GM23338 (cell line): ENCODE data around the gene COLEC12. TPM values are rescaled to one million over a fixed set of nuclear protein-coding genes. Genes with fewer than 3 reads are reported as not detected.

Source experiments
- ATAC-seq: fragments of 200-7000 bp; cut with Tn5 transposase; 3 replicates; pipeline ENCODE4 v1.9.1; 2020
- DNase-seq: peaks from one replicate; pipeline ENCODE4 v3.0.0-alpha.2; 2015; ENCODE audit warnings: low spot score
- H2AFZ ChIP-seq: fragments of 200-600 bp; sonication (generic); 2 replicates; pipeline ENCODE4 v1.8.0; 2016; ENCODE audit warnings: antibody characterized with exemption, mild to moderate bottlenecking, moderate library complexity
- H3F3A ChIP-seq: fragments of 200-600 bp; sonication (generic); replicated peaks from 2 replicates; pipeline ENCODE4 v1.8.0; 2017; ENCODE audit warnings: antibody characterized with exemption, mixed run types, low read depth
- H3K27ac ChIP-seq: fragments of 200-600 bp; sonication (generic); 2 replicates; pipeline ENCODE4 v1.6.1; 2016; ENCODE audit warnings: low read depth
- H3K27me3 ChIP-seq: fragments of 200-600 bp; sonication (generic); 2 replicates; pipeline ENCODE4 v1.8.0; 2016; ENCODE audit warnings: mild to moderate bottlenecking, mixed run types, moderate library complexity; ENCODE audit not compliant: insufficient read depth
- H3K36me3 ChIP-seq: fragments of 200-600 bp; sonication (generic); 2 replicates; pipeline ENCODE4 v1.8.0; 2016; ENCODE audit warnings: mild to moderate bottlenecking; ENCODE audit not compliant: insufficient read depth
- H3K4me1 ChIP-seq: fragments of 200-600 bp; sonication (generic); 2 replicates; pipeline ENCODE4 v1.8.0; 2016; ENCODE audit warnings: mild to moderate bottlenecking, moderate library complexity; ENCODE audit not compliant: insufficient read depth
- H3K4me2 ChIP-seq: fragments of 200-600 bp; sonication (generic); 2 replicates; pipeline ENCODE4 v1.7.1; 2017; ENCODE audit warnings: mixed run types
- H3K4me3 ChIP-seq: fragments of 200-600 bp; sonication (generic); 2 replicates; pipeline ENCODE4 v1.6.1; 2016; ENCODE audit warnings: mixed run types
- H3K79me2 ChIP-seq: fragments of 200-600 bp; sonication (generic); replicated peaks from 2 replicates; pipeline ENCODE4 v1.8.0; 2017; ENCODE audit warnings: mild to moderate bottlenecking; ENCODE audit not compliant: insufficient read depth
- H3K9me2 ChIP-seq: fragments of 200-600 bp; sonication (generic); 2 replicates; pipeline ENCODE4 v1.8.0; 2017; ENCODE audit not compliant: insufficient read depth
- H4K20me1 ChIP-seq: fragments of 200-600 bp; sonication (generic); replicated peaks from 2 replicates; pipeline ENCODE4 v1.8.0; 2017; ENCODE audit warnings: mild to moderate bottlenecking; ENCODE audit not compliant: insufficient read depth
- H3K27ac Mint-ChIP-seq: 2 replicates; pipeline ENCODE4 v1.8.0; 2020; ENCODE audit warnings: inconsistent platforms, mild to moderate bottlenecking, moderate library complexity, mixed read lengths
- H3K27me3 Mint-ChIP-seq: 3 replicates; pipeline ENCODE4 v1.8.0; 2022; ENCODE audit warnings: low read depth, mild to moderate bottlenecking, moderate library complexity, mixed read lengths, inconsistent platforms; ENCODE audit not compliant: insufficient read depth, poor library complexity
- H3K36me3 Mint-ChIP-seq: 3 replicates; pipeline ENCODE4 v1.8.0; 2021; ENCODE audit warnings: low read depth, mild to moderate bottlenecking, inconsistent platforms, moderate library complexity, mixed read lengths
- H3K4me1 Mint-ChIP-seq: 3 replicates; pipeline ENCODE4 v1.8.0; 2020; ENCODE audit warnings: mild to moderate bottlenecking, inconsistent platforms, mixed read lengths
- H3K4me3 Mint-ChIP-seq: 3 replicates; pipeline ENCODE4 v1.8.0; 2021; ENCODE audit warnings: moderate library complexity, mild to moderate bottlenecking, inconsistent platforms, mixed read lengths
- H3K9me3 Mint-ChIP-seq: 3 replicates; pipeline ENCODE4 v1.8.0; 2020; ENCODE audit warnings: moderate library complexity, mild to moderate bottlenecking, inconsistent platforms, mixed read lengths
- CREB1 ChIP-seq: fragments of 250-450 bp; sonication (Bioruptor Pico); IDR thresholded peaks from 2 replicates; pipeline ENCODE4 v1.5.0; 2020; ENCODE audit warnings: low read depth, mild to moderate bottlenecking, moderate library complexity
- EZH2 ChIP-seq: fragments of 200-600 bp; sonication (generic); IDR thresholded peaks from one replicate; pipeline ENCODE4 v1.8.0; 2017; ENCODE audit warnings: antibody characterized with exemption, mild to moderate bottlenecking, low read depth; ENCODE audit not compliant: unreplicated experiment
- EZH2phosphoT487 ChIP-seq: fragments of 200-600 bp; sonication (generic); IDR thresholded peaks from one replicate; pipeline ENCODE4 v1.8.1; 2018; ENCODE audit warnings: antibody characterized with exemption; ENCODE audit not compliant: unreplicated experiment
- JUNB ChIP-seq: IDR thresholded peaks from one replicate; pipeline ENCODE4 v1.6.1; 2016; ENCODE audit warnings: antibody characterized with exemption; ENCODE audit not compliant: unreplicated experiment
- NANOG ChIP-seq: IDR thresholded peaks from 2 replicates; pipeline ENCODE4 v1.6.1; 2016; ENCODE audit warnings: antibody characterized with exemption, borderline replicate concordance
- POLR2AphosphoS5 ChIP-seq: IDR thresholded peaks from 2 replicates; pipeline ENCODE4 v1.6.1; 2016; ENCODE audit warnings: antibody characterized with exemption, low read depth
- STAT1 ChIP-seq: IDR thresholded peaks from one replicate; pipeline ENCODE4 v1.6.1; 2016; ENCODE audit warnings: antibody characterized with exemption; ENCODE audit not compliant: unreplicated experiment
- ZNF114 ChIP-seq: fragments of 250-450 bp; sonication (Bioruptor Pico); IDR thresholded peaks from 2 replicates; pipeline ENCODE4 v1.5.0; 2020; ENCODE audit warnings: mild to moderate bottlenecking, moderate library complexity
- ZNF331 ChIP-seq: fragments of 250-450 bp; sonication (Bioruptor Pico); IDR thresholded peaks from 2 replicates; pipeline ENCODE4 v1.5.0; 2020; ENCODE audit warnings: low read depth, mild to moderate bottlenecking, moderate library complexity
- polyA plus RNA-seq: library from polyadenylated mRNA; unstranded; fragments of >200 nt; fragmentation: Nextera tagmentation; extraction: Ambion mirVana; gene quantifications from 2 replicates; pipeline ENCODE4 v1.2.1, GENCODE V29; 2016
- total RNA-seq: library from RNA; depleted of rRNA; stranded (reverse); fragments of >200 nt; shearing (Covaris generic); gene quantifications from 2 replicates; pipeline ENCODE4 v1.2.3, GENCODE V29; 2014
- TF ChIP-seq, protein P1 (sequence below): fragments of 250-450 bp; sonication (Bioruptor Pico); IDR thresholded peaks from 2 replicates; pipeline ENCODE4 v1.5.0; 2020; ENCODE audit warnings: mild to moderate bottlenecking, moderate library complexity
- TF ChIP-seq, protein P2 (sequence below): IDR thresholded peaks from 2 replicates; pipeline ENCODE4 v1.6.1; 2016; ENCODE audit warnings: antibody characterized with exemption
- TF ChIP-seq, protein P3 (sequence below): IDR thresholded peaks from one replicate; pipeline ENCODE4 v1.6.1; 2018; ENCODE audit warnings: antibody characterized with exemption; ENCODE audit not compliant: unreplicated experiment

Gene COLEC12
- total and polyA plus RNA-seq, 2 experiments from 2014 or later: 1.1 to 3.2 TPM

DNA sequence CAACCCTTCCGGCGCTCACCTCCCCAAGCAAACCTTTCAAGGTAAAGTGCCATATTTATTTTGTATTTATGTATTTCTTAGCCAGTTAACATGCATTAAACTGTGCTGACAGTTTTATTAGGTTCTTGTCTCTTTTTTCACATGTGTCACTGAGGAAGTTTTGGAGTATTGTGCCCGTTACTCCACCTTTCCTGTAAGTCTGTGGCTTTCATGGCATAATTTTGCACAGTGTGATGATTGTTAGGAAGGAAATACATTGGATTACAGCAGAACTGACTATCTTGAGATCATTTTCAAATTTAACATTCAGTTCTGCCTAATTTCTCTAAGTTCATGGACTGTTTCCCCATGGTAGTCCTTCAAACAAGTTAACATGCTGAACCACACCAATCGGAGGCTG, 67.7 kb downstream of the COLEC12 start (continued):
- TF ChIP-seq, protein P1, sequence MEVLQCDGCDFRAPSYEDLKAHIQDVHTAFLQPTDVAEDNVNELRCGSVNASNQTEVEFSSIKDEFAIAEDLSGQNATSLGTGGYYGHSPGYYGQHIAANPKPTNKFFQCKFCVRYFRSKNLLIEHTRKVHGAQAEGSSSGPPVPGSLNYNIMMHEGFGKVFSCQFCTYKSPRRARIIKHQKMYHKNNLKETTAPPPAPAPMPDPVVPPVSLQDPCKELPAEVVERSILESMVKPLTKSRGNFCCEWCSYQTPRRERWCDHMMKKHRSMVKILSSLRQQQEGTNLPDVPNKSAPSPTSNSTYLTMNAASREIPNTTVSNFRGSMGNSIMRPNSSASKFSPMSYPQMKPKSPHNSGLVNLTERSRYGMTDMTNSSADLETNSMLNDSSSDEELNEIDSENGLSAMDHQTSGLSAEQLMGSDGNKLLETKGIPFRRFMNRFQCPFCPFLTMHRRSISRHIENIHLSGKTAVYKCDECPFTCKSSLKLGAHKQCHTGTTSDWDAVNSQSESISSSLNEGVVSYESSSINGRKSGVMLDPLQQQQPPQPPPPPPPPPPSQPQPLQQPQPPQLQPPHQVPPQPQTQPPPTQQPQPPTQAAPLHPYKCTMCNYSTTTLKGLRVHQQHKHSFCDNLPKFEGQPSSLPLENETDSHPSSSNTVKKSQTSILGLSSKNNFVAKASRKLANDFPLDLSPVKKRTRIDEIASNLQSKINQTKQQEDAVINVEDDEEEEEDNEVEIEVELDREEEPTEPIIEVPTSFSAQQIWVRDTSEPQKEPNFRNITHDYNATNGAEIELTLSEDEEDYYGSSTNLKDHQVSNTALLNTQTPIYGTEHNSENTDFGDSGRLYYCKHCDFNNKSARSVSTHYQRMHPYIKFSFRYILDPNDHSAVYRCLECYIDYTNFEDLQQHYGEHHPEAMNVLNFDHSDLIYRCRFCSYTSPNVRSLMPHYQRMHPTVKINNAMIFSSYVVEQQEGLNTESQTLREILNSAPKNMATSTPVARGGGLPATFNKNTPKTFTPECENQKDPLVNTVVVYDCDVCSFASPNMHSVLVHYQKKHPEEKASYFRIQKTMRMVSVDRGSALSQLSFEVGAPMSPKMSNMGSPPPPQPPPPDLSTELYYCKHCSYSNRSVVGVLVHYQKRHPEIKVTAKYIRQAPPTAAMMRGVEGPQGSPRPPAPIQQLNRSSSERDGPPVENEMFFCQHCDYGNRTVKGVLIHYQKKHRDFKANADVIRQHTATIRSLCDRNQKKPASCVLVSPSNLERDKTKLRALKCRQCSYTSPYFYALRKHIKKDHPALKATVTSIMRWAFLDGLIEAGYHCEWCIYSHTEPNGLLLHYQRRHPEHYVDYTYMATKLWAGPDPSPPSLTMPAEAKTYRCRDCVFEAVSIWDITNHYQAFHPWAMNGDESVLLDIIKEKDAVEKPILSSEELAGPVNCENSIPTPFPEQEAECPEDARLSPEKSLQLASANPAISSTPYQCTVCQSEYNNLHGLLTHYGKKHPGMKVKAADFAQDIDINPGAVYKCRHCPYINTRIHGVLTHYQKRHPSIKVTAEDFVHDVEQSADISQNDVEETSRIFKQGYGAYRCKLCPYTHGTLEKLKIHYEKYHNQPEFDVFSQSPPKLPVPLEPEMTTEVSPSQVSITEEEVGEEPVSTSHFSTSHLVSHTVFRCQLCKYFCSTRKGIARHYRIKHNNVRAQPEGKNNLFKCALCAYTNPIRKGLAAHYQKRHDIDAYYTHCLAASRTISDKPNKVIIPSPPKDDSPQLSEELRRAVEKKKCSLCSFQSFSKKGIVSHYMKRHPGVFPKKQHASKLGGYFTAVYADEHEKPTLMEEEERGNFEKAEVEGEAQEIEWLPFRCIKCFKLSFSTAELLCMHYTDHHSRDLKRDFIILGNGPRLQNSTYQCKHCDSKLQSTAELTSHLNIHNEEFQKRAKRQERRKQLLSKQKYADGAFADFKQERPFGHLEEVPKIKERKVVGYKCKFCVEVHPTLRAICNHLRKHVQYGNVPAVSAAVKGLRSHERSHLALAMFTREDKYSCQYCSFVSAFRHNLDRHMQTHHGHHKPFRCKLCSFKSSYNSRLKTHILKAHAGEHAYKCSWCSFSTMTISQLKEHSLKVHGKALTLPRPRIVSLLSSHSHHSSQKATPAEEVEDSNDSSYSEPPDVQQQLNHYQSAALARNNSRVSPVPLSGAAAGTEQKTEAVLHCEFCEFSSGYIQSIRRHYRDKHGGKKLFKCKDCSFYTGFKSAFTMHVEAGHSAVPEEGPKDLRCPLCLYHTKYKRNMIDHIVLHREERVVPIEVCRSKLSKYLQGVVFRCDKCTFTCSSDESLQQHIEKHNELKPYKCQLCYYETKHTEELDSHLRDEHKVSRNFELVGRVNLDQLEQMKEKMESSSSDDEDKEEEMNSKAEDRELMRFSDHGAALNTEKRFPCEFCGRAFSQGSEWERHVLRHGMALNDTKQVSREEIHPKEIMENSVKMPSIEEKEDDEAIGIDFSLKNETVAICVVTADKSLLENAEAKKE (CRISPR knock-in tag): no peak
- no peak for TF ChIP-seq EZH2phosphoT487
- no peak for TF ChIP-seq JUNB
- TF ChIP-seq STAT1: no peak
- TF ChIP-seq EZH2: no peak
- no peak for TF ChIP-seq ZNF331 (CRISPR knock-in tag)
- TF ChIP-seq NANOG: no peak

DNA sequence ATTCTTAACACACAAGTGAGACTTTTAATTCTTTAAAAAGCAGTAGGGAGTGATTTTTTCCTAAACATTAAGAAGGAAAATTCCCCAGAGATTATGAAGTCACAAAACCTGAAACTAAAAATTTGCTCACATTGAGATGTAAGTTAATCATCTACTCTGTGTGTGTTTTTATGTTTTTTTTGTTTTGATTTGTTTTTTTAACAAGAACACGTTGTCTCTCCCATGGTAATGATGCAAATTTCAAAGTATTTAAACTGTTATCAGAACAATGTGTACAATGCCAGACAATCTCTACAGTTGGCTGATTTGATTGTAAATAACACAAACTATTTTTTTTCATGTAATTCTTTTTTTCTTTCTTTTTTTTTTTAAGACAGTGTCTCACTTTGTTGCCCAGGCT, 71.5 kb downstream of the COLEC12 start:
- Mint-ChIP-seq H3K4me1 (no peaks in the 10 kb centered on the region), H3K4me3 (no peak overlapping the region), H3K27ac (no peak overlapping the region), H3K9me3 (no peaks in the 10 kb centered on the region), H3K36me3 (no peaks in the 10 kb centered on the region), H3K27me3 (peaks cover under 1% of the 10 kb centered on the region)
- ATAC-seq (no peak), DNase-seq (no peak)
- H4K20me1 ChIP-seq: no peaks in the 10 kb centered on the region
- no peak overlapping the region for H3K4me2 ChIP-seq
- H3K4me3 ChIP-seq: no peak overlapping the region
- no peak overlapping the region for H2AFZ ChIP-seq
- H3K27ac ChIP-seq: no peak overlapping the region
- no peaks in the 10 kb centered on the region for H3F3A ChIP-seq
- H3K79me2 ChIP-seq: no peaks in the 10 kb centered on the region
- H3K9me2 ChIP-seq: no peaks in the 10 kb centered on the region
- H3K4me1 ChIP-seq: no peaks in the 10 kb centered on the region
- no peaks in the 10 kb centered on the region for H3K27me3 ChIP-seq
- H3K36me3 ChIP-seq: no peaks in the 10 kb centered on the region
- TF ChIP-seq, protein P2, sequence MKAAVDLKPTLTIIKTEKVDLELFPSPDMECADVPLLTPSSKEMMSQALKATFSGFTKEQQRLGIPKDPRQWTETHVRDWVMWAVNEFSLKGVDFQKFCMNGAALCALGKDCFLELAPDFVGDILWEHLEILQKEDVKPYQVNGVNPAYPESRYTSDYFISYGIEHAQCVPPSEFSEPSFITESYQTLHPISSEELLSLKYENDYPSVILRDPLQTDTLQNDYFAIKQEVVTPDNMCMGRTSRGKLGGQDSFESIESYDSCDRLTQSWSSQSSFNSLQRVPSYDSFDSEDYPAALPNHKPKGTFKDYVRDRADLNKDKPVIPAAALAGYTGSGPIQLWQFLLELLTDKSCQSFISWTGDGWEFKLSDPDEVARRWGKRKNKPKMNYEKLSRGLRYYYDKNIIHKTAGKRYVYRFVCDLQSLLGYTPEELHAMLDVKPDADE: no peak
- no peak for TF ChIP-seq JUNB
- TF ChIP-seq EZH2: no peak
- no peak for TF ChIP-seq POLR2AphosphoS5
- TF ChIP-seq ZNF331 (CRISPR knock-in tag): no peak
- no peak for TF ChIP-seq EZH2phosphoT487
- no peak for TF ChIP-seq ZNF114
- TF ChIP-seq, protein P3, sequence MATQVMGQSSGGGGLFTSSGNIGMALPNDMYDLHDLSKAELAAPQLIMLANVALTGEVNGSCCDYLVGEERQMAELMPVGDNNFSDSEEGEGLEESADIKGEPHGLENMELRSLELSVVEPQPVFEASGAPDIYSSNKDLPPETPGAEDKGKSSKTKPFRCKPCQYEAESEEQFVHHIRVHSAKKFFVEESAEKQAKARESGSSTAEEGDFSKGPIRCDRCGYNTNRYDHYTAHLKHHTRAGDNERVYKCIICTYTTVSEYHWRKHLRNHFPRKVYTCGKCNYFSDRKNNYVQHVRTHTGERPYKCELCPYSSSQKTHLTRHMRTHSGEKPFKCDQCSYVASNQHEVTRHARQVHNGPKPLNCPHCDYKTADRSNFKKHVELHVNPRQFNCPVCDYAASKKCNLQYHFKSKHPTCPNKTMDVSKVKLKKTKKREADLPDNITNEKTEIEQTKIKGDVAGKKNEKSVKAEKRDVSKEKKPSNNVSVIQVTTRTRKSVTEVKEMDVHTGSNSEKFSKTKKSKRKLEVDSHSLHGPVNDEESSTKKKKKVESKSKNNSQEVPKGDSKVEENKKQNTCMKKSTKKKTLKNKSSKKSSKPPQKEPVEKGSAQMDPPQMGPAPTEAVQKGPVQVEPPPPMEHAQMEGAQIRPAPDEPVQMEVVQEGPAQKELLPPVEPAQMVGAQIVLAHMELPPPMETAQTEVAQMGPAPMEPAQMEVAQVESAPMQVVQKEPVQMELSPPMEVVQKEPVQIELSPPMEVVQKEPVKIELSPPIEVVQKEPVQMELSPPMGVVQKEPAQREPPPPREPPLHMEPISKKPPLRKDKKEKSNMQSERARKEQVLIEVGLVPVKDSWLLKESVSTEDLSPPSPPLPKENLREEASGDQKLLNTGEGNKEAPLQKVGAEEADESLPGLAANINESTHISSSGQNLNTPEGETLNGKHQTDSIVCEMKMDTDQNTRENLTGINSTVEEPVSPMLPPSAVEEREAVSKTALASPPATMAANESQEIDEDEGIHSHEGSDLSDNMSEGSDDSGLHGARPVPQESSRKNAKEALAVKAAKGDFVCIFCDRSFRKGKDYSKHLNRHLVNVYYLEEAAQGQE: no peak
- no peak for TF ChIP-seq STAT1
- no peak for TF ChIP-seq CREB1 (CRISPR knock-in tag)
